NCI-H2107 treated with DMSO at 0.1 percent for 48 hours (cell line): ENCODE measurements around the gene STUM.
"Not testable (repeated sequence)": the region's sequence is repeated elsewhere in the genome, so short reads cannot be mapped to it uniquely, and the experiment has no call there.

ENCODE experiments used
- DNase-seq: peaks from one replicate; lab custom pipeline; 2025; ENCODE audit not compliant: unreplicated experiment; lab: John Stamatoyannopoulos, UW

The STUM gene

DNA sequence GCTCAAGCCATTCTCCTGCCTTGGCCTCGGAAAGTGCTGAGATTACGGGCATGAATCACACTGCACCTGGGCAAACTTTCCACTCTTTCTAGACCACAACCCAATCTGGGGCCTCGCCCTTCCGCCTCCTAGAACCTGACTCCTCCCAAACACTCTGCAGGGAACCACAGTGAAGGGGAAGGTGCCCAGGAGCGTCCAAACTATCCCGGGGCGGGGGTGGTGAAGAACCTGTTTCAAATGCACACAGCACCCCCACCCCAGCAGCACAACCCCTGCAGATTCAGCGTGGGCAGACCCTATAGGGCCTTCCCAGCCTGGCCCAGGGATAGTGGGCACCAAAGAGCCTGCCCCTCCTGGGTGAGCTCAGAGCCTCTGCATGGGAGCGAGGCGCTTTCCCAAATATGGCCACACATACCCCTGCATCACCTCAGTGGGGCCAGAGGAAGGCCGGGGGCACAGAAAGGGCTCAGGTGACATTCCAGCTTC lies 86.9 kb downstream of the STUM start:
- DNase-seq, result no peak

GRCh38 chr1:226636847-226637096 lies 88.2 kb downstream of the STUM start:
- no peak for DNase-seq

DNA sequence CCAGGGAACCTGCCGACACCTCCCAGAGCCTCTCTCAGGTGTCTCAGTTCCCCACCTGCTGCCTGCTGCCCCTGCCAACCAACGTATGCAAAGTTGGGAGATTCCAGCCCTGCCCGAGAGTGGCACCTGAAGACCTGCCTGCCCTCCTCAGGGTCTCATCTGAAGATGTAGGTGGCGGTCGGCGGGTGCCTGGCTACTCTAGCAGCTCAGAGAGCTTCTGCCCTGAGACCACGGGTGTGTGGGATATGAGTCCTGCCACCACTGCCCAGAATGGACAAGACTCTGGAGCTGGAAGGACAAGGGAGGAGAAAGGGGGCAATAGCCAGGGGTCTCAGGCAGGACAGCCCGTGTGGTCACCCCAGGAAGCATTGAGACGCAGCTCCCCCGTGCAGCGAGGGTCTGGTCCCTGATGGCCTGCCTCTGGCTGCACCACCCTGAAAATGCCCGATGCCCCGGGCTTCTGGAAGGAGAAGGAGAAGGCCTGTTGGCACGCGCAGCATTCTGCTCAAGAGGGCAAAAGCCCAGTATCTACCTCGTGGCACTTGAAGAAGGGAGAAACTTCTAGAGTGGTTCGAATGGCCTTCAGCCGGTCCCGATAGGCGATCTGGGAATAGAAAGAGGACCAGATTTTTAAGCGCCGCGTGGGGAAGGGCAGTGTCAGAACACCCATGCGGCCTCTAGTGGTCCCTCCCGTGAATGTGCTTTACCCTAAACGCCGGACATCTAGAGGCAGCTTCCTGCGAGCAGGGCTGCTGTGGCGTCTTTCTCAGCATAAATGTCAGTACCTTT lies 88.8 kb downstream of the STUM start:
- DNase-seq, result no peak

- DNase-seq, result no peak
Observed at GRCh38 chr1:226638001-226638601, 89.5 kb downstream of the STUM start.

DNA sequence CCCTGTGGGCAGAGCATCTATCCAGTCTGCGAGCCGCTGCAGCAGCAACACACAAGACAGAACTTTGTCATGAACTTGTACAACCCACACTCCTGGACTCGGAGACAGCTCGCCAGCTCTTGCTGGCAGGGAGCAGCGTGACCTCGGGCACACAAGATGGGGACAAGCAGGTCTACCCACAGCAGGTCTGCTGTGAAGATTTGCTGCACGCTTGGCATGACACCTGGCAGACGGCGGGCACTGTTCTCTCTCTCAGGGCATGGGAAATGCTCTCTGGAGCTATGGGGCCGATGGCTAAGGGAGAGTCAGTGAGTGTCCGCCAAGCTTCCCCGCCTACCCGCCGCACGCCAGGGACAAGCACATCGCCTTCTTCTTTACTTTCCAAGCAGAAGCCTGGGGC lies 90.0 kb downstream of the STUM start:
- no peak for DNase-seq

DNA sequence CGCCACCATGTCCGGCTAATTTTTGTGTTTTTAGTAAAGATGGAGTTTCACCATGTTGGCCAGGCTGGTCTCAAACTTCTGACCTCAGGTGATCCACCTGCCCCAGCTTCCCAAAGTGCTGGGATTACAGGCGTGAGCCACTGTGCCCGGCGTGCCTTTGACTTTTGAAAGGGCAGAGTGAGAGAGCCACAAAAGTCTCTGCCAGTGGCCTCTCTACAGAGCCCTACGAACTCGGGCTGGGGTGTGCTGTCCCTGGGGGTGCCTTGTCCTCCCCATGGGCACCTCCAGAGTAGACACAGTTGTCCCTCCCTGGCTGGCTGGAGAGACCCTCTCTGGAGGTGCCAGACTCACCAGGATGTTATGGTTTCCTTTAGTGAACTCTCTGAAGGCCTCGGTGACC lies 90.6 kb downstream of the STUM start:
- DNase-seq, result not testable (repeated sequence)

- DNase-seq, result no peak
Observed at GRCh38 chr1:226639631-226640061, 91.1 kb downstream of the STUM start.

- no peak for DNase-seq
Observed at GRCh38 chr1:226640321-226641136, 92.0 kb downstream of the STUM start.

GRCh38 chr1:226641671-226642231 lies 93.2 kb downstream of the STUM start:
- DNase-seq, result no peak

DNA sequence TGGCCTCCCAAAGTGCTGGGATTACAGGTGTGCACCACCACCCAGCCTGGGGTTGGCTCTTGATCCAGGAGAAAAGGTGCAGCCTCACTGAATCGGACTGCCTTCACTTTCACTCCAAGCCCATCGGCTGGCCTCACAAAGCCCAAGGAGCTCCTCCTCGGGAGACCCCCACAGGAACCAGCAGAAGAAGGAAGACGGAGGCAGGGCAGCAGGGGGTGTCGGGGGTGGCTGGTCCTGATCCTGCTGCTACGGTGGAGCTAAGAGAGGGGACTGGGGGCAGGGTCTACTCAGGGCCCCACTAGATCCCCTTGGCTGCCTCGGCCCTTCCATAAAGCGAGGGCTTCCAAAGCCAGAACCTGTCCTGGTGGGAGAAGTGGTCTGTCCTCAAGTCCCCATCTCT lies 93.9 kb downstream of the STUM start:
- no peak for DNase-seq

DNA sequence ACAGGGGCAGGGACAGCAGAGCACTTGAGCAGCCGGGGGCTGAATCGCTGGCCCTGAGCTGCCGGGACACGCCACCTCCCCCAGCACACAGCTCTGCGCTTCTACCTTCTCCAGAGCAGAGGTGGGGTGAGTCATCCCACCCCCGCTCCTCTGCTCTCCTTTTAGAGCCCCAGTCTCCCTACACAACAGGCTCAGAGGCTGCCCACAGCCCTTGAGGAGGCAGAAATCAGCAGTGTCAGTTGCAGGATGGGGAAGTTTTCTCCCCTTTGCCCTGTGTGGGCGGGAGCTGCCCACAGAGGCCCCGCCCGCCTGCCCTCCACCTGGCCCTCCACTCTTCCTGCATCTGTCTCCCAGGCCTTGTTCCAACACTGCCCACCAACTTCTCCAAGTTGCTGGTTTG lies 94.6 kb downstream of the STUM start:
- no peak for DNase-seq

GRCh38 chr1:226643611-226644540 lies 95.3 kb downstream of the STUM start:
- DNase-seq, result no peak

DNA sequence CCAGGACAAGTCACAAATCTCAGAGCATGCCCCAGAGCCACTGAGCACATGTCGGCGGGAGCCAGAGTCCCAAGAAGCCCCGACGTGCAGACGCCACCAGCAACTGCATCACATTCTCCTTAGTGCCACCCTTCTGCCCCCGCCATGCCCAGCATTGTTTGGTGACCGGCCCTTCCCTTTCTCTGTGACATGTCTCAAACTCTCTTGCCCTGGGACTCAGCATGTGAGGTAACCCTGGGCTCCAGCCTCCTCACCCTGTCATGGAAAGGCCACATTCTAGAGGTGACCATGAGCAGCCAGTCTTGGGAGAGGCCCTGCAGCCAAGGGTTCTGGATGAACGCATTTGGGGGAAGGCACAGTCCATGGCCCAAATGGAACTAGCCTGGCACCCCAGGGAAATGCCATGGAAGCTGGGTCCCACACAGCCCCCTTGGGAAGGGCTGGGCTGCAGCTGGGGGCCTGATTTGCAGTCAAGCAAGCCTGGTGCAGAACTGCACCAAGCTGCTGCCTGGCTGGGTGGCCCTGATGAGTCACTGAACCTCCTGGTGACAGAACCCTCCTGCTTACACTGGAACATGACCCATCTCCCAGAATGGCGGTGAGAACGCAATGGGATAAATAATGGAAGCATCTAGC lies 96.1 kb downstream of the STUM start:
- DNase-seq, result no peak

DNA sequence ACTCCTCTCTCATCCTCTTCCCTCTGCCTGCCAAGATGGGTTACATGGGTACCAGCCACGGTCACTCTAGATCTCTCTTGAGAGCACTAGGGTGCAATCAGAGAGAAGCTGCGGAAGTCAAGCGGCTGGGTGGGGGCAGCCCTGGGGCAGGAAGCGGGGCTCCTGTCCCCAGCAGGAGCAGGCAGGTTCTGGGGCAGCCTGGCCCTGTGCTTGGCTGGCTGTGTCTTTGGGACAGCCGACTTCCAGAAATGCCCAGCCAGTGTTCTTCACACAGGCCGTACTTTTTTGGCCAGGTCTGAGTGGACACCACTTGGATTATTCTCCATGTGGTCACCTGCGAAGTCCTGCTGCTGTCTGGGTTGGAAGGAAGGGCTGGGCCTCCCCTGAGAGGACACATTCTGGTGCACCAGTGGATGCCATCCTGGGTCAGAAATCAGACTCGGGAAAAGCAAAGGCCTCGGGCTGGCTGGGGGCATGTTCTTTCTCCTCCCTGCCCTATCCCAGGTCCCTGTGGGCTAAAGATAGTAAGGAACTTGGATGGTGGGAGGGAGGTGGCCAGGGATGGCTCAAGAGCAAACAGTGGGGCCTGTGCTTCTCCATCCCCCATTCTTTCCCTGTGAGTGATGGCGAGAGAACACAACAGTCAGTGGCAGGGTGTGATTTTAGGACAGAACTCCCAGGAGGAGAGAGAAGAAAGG lies 96.9 kb downstream of the STUM start:
- no peak for DNase-seq

- DNase-seq, result no peak
Observed at GRCh38 chr1:226646026-226646869, 97.7 kb downstream of the STUM start.

DNA sequence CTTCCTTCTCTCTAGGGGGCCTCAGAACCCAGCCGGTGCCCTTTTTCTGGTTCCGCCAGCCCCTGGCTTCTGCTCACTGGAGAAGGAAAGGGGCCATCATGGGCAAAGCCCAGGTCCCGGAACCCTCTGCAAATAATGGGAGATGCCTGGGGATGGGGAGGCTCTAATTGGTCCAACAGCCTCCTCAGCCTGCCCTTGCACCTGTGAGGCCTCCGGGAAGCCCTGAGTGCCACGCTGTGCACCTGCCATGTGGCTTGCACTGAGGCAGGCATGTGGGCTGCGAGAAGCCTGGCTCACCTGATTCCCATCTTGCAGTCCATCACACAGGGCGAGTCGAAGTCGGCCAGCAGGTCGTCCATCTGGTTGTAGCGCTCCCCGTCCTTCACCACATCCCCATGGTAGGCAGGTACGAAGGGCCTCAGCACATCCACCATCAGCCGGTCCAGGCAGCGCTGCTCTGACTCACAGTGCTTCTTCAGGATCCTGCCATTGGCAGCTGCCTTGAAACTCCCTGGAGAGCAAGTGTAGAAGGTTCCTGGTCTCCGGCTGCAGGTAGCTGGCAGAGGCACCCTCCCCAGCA lies 98.4 kb downstream of the STUM start:
- DNase-seq, result no peak

DNA sequence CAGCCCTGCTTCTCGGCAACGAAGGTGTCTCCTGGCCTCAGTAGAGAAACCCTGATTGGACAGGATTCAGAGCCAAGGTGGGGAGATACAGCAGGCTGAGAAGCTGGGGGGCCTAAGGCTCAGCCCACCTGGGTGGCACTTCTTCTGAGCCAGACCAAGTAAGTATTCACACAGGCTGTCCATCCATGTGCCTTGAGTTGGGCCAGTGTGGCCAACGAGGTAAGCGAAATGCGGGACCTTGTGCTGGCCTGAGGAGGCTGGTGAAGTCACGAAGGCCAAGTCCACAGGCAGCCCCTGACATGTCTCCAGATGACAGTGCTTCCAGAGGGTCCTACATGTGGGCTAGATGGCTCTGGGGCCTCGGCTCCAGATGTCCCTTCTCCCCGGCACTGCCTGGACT lies 99.2 kb downstream of the STUM start:
- DNase-seq, result no peak

DNA sequence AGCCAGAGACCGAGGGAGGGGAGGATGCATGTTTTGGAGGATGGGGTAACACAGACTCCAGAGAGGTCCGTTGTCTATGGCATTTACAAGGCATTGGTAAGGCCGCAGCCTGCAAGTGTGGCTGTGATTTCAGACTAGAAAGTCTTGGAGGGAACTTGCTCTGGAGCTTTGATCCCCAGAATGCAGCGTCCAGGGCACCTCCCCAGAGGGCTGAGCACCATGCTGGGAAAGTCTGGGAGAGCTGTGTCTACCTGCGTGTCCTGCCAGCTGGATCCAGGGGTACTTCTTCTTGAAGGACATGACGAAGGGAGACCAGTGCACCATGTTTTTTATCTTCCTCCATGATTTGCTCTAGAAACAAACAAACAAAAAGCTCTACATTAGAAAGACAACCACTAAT lies 99.9 kb downstream of the STUM start:
- no peak for DNase-seq
